Naive thymus-derived CD4-positive, alpha-beta T cell (primary cell): ENCODE measurements around the gene SHROOM4. TPM values are rescaled to one million over a fixed set of nuclear protein-coding genes. Genes with fewer than 3 reads are reported as not detected.
A peak's percentile ranks its signal among the peaks of the same experiment; 100 is the strongest.

Source experiments
- ATAC-seq: fragments of 150-1000 bp; cut with Tn5 transposase; 2 replicates; pipeline ENCODE4 v1.10.0; 2021; ENCODE audit warnings: mild to moderate bottlenecking, moderate library complexity
- CTCF ChIA-PET: fragments of 350-600 bp; sonication (Branson Sonifier 250); formaldehyde crosslinking; loops from one replicate; lab custom pipeline; 2021; ENCODE audit warnings: antibody characterized with exemption; lab: Charles Lee
- POLR2A ChIA-PET: fragments of 350-600 bp; sonication (Branson Sonifier 250); formaldehyde crosslinking; loops from one replicate; lab custom pipeline; 2021; ENCODE audit warnings: antibody characterized with exemption, inconsistent platforms; lab: Charles Lee
- DNase-seq, 9 donors: peaks; one replicate each; pipeline versions ENCODE4 v3.0.0 to v3.0.0-alpha.2; 2020 to 2022; ENCODE audit warnings: mixed read lengths in 1 of 9
- H3K27ac ChIP-seq: one replicate; pipeline ENCODE4 v1.7.0; 2013; ENCODE audit warnings: mild to moderate bottlenecking, low read depth, low read length, moderate library complexity
- H3K27me3 ChIP-seq, 2 donors: one replicate each; pipeline ENCODE4 v1.7.0; 2013; ENCODE audit warnings: low read length in 2 of 2, mild to moderate bottlenecking in 2 of 2, moderate library complexity in 2 of 2; ENCODE audit not compliant: control insufficient read depth in 2 of 2, insufficient read depth in 2 of 2
- H3K36me3 ChIP-seq, 3 experiments: 1 replicate in 2 of 3; 2 replicates in 1 of 3; pipeline ENCODE4 v1.7.0; 2013; ENCODE audit warnings: low read length in 3 of 3, mild to moderate bottlenecking in 3 of 3, moderate library complexity in 1 of 3; ENCODE audit not compliant: insufficient read depth in 3 of 3, control insufficient read depth in 2 of 3
- H3K4me1 ChIP-seq, 2 donors: one replicate each; pipeline ENCODE4 v1.7.0; 2013; ENCODE audit warnings: low read length in 2 of 2, mild to moderate bottlenecking in 2 of 2, moderate library complexity in 1 of 2; ENCODE audit not compliant: control insufficient read depth in 2 of 2, insufficient read depth in 2 of 2
- H3K4me3 ChIP-seq: 2 replicates; pipeline ENCODE4 v1.7.0; 2013; ENCODE audit warnings: mild to moderate bottlenecking, low read length
- H3K9me3 ChIP-seq, 3 experiments: 1 replicate in 2 of 3; 2 replicates in 1 of 3; pipeline ENCODE4 v1.7.0; 2013; ENCODE audit warnings: low read length in 3 of 3; ENCODE audit not compliant: control insufficient read depth in 2 of 3
- H3K27ac Mint-ChIP-seq, 9 donors: one replicate each; pipeline ENCODE4 v1.8.0; 2020 to 2022; ENCODE audit warnings: mixed read lengths in 9 of 9, mild to moderate bottlenecking in 8 of 9, moderate library complexity in 5 of 9, inconsistent platforms in 2 of 9
- H3K27me3 Mint-ChIP-seq, 5 donors: one replicate each; pipeline ENCODE4 v1.8.0; 2021 to 2022; ENCODE audit warnings: mixed read lengths in 5 of 5, mild to moderate bottlenecking in 1 of 5
- H3K36me3 Mint-ChIP-seq, 5 donors: one replicate each; pipeline ENCODE4 v1.8.0; 2020 to 2022; ENCODE audit warnings: mixed read lengths in 5 of 5, mild to moderate bottlenecking in 3 of 5, inconsistent platforms in 1 of 5
- H3K4me1 Mint-ChIP-seq, 7 donors: one replicate each; pipeline ENCODE4 v1.8.0; 2020 to 2022; ENCODE audit warnings: mixed read lengths in 7 of 7, mild to moderate bottlenecking in 3 of 7, inconsistent platforms in 1 of 7
- H3K4me3 Mint-ChIP-seq, 10 donors: one replicate each; pipeline ENCODE4 v1.8.0; 2020 to 2022; ENCODE audit warnings: mild to moderate bottlenecking in 10 of 10, mixed read lengths in 10 of 10, moderate library complexity in 6 of 10, inconsistent platforms in 2 of 10
- H3K9me3 Mint-ChIP-seq, 11 donors: one replicate each; pipeline ENCODE4 v1.8.0; 2020 to 2022; ENCODE audit warnings: mixed read lengths in 11 of 11, mild to moderate bottlenecking in 4 of 11, inconsistent platforms in 1 of 11, moderate library complexity in 1 of 11
- intact Hi-C, 2 donors: fragments of 100-400 bp; cut with micrococcal nuclease; formaldehyde crosslinking; loops; one replicate each; pipeline ENCODE4 v1.15.1; 2023
- polyA plus RNA-seq, 2 donors: library from polyadenylated mRNA; unstranded; fragments of 300-500 nt; fragmentation: Illumina TruSeq; gene quantifications; one replicate each; pipeline ENCODE4 v1.2.3, GENCODE V29; 2021
- total RNA-seq, 6 experiments: library from RNA in 5 of 6; stranded (reverse) in 5 of 6; gene quantifications; 1 replicate in 5 of 6; 2 replicates in 1 of 6; pipeline ENCODE4 v1.2.3 and lab custom pipeline; 2021 to 2026

The SHROOM4 gene
- total and polyA plus RNA-seq, 7 experiments from 2014 or later: 0.05 TPM; not detected in 6

DNA sequence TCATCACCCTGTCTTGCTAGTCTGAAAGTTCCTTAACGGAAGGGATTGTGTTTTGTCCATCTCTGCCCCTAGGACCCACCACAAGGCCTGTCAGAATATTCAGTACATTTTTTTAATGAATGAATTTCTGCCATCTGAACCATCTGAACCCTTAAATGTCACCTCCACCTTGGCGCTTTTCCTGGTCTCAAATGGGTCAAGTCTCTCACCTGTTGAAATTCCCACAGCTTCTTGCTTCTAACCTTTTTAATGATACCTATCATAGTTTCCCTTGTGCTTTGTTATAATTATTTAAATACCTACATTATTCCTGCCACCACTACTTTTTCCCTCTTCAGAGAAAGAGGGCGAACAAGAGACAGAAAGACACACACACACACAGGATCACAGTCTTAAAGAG lies 48.0 kb downstream of the SHROOM4 start:
- Histone ChIP-seq H3K9me3 (no peaks in the 10 kb centered on the region), H3K36me3 (no peaks in the 10 kb centered on the region), H3K4me1 (no peaks in the 10 kb centered on the region), H3K4me3 (no peak overlapping the region), H3K27me3 (no peaks in the 10 kb centered on the region), H3K27ac (no peak overlapping the region)
- ATAC-seq (no peak), DNase-seq (no peak)
- ChIA-PET POLR2A (no interaction called here), CTCF (no interaction called here)
- H3K27ac Mint-ChIP-seq: peak overlapping the region in 1 of 9 donors; percentile 39
- H3K4me1 Mint-ChIP-seq: no peaks in the 10 kb centered on the region
- H3K36me3 Mint-ChIP-seq: no peaks in the 10 kb centered on the region
- H3K4me3 Mint-ChIP-seq: no peak overlapping the region
- peaks cover 0 to 11% (median 0%) of the 10 kb centered on the region in 5 donors for H3K27me3 Mint-ChIP-seq
- H3K9me3 Mint-ChIP-seq: no peaks in the 10 kb centered on the region
- intact Hi-C loops: no loop called here

DNA sequence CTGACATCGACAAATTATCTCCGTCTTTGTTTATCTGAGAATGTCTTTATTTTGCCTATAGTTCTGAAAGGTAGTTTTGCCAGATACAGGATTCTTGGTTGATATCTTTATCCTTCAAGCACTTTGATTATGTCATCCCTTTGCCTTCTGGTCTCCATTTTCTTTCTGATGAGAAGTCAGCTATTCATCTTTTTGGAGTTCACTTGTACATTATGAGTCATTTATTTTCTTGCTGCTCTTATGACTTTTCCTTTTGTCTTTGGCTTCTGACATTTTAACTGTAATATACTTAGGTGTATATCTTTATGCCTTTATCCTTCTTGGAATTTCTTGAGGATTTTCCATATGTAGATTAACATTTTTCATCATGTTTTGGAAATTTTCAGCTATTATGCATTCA lies 51.4 kb downstream of the SHROOM4 start:
- Mint-ChIP-seq H3K27ac (no peak overlapping the region), H3K27me3 (peaks cover 0 to 11% (median 2%) of the 10 kb centered on the region in 5 donors), H3K36me3 (no peaks in the 10 kb centered on the region), H3K4me1 (no peaks in the 10 kb centered on the region), H3K4me3 (no peak overlapping the region), H3K9me3 (no peaks in the 10 kb centered on the region)
- no peaks in the 10 kb centered on the region for H3K27me3 ChIP-seq
- no peaks in the 10 kb centered on the region for H3K36me3 ChIP-seq
- DNase-seq: no peak
- CTCF ChIA-PET: no interaction called here
- H3K27ac ChIP-seq: no peak overlapping the region
- no peaks in the 10 kb centered on the region for H3K9me3 ChIP-seq
- intact Hi-C loops: no loop called here
- POLR2A ChIA-PET: no interaction called here
- H3K4me3 ChIP-seq: no peak overlapping the region
- ATAC-seq: no peak
- no peaks in the 10 kb centered on the region for H3K4me1 ChIP-seq

DNA sequence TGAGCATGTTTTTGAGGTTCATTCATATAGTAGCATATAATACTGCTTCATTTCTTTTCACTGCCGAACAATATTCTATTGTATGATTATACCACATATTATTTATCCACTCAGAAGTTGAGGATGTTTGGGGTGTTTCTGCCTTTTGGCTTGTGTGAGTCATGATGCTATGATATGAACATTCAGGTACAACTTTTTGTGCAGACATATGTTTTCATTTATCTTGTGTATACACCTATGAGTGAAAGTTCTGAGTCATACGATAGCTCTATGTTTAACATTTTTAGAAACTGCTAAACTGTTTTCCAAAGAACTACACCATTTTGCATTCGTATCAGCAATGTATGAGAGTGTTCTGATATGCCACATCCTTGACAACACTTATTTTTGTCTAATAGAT lies 57.7 kb downstream of the SHROOM4 start:
- no peaks in the 10 kb centered on the region for H3K36me3 Mint-ChIP-seq
- peaks cover 0 to 4% (median 0%) of the 10 kb centered on the region in 5 donors for H3K27me3 Mint-ChIP-seq
- DNase-seq (no peak), ATAC-seq (no peak)
- no peak overlapping the region for H3K4me3 Mint-ChIP-seq
- Histone ChIP-seq H3K36me3 (no peaks in the 10 kb centered on the region), H3K9me3 (no peaks in the 10 kb centered on the region), H3K27ac (no peak overlapping the region), H3K4me1 (no peaks in the 10 kb centered on the region), H3K4me3 (no peak overlapping the region), H3K27me3 (no peaks in the 10 kb centered on the region)
- no peaks in the 10 kb centered on the region for H3K4me1 Mint-ChIP-seq
- no peak overlapping the region for H3K27ac Mint-ChIP-seq
- POLR2A ChIA-PET: no interaction called here
- CTCF ChIA-PET: no interaction called here
- intact Hi-C loops: no loop called here
- H3K9me3 Mint-ChIP-seq: no peaks in the 10 kb centered on the region

DNA sequence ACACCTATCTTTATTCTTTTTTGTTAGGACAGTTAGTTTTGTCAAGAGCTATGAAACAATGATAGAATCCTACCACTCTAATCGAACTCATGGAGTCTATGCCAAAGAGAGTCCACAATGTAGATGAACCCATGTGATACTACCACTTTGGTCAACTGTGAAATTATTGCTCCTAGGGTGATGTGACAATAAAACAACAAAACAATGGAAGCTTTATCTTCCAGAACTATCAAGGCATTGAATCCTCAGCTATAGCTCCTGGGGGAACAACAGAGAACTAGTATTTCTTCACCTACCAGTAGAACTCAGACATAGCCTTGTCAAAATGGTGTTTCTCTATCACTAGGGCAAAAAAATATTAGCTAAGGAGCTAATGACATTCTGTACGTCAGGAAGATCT lies 62.9 kb downstream of the SHROOM4 start:
- no peak overlapping the region for H3K27ac ChIP-seq
- no peak overlapping the region for H3K27ac Mint-ChIP-seq
- no peaks in the 10 kb centered on the region for H3K36me3 Mint-ChIP-seq
- H3K36me3 ChIP-seq: no peaks in the 10 kb centered on the region
- no peaks in the 10 kb centered on the region for H3K27me3 ChIP-seq
- intact Hi-C loops: no loop called here
- no peak overlapping the region for H3K4me3 ChIP-seq
- no peaks in the 10 kb centered on the region for H3K9me3 ChIP-seq
- no peak overlapping the region for H3K4me3 Mint-ChIP-seq
- peaks cover 0 to 16% (median 0%) of the 10 kb centered on the region in 5 donors for H3K27me3 Mint-ChIP-seq
- ChIA-PET POLR2A (no interaction called here), CTCF (no interaction called here)
- ATAC-seq: no peak
- no peaks in the 10 kb centered on the region for H3K4me1 ChIP-seq
- H3K9me3 Mint-ChIP-seq: no peaks in the 10 kb centered on the region
- DNase-seq: no peak
- no peaks in the 10 kb centered on the region for H3K4me1 Mint-ChIP-seq

DNA sequence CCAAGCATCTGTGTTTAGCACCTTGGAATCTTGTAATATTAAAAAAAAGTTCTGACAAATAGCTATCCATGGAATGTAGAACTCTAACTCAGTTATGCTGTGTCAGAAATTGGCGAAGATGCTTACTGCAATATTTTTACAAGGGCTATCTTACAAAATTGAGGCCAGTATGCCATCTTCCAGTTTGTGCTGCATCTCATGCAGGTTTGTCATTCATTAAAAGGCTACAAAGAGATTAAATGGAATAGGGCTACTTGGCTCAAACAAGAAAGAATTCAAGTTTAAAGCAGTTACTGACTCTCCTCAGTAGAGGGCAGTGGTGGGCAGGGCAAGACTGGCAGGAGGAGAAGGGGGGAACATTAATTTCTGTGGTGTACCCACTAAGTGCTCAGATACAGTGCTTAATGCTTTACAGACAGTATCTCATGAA lies 66.5 kb downstream of the SHROOM4 start:
- POLR2A ChIA-PET: no interaction called here

DNA sequence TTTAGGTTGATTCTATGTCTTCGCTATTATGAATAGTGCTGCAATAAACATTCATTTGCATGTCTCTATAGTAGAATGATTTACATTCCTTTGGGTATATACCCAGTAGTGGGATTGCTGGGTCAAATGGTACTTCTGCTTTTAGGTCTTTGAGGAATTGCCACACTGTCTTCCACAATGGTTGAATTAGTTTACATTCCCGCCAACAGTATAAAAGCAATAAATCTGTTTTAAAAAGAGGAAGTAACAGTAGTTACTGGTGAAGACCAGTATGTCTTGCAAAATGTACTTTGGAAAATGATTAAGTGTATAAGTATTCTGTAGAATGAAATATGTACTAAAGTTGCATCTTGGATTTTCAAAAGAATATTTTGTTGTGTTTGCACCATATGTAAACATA lies 77.3 kb downstream of the SHROOM4 start:
- Mint-ChIP-seq H3K4me3 (no peak overlapping the region), H3K9me3 (peaks cover 0 to 2% (median 0%) of the 10 kb centered on the region in 11 donors), H3K4me1 (no peaks in the 10 kb centered on the region), H3K27ac (no peak overlapping the region), H3K36me3 (no peaks in the 10 kb centered on the region), H3K27me3 (peaks cover 0 to 15% (median 8%) of the 10 kb centered on the region in 5 donors)
- ChIA-PET POLR2A (no interaction called here), CTCF (no interaction called here)
- ATAC-seq: no peak
- no peaks in the 10 kb centered on the region for H3K36me3 ChIP-seq
- no peak for DNase-seq
- H3K4me1 ChIP-seq: no peaks in the 10 kb centered on the region
- intact Hi-C loops: no loop called here
- H3K27me3 ChIP-seq: no peaks in the 10 kb centered on the region
- no peak overlapping the region for H3K4me3 ChIP-seq
- no peak overlapping the region for H3K27ac ChIP-seq
- no peaks in the 10 kb centered on the region for H3K9me3 ChIP-seq

More for the DNA sequence above, 66.5 kb downstream of the SHROOM4 start:
- Histone ChIP-seq H3K4me1 (no peaks in the 10 kb centered on the region), H3K27me3 (no peaks in the 10 kb centered on the region), H3K27ac (no peak overlapping the region), H3K4me3 (no peak overlapping the region), H3K9me3 (no peaks in the 10 kb centered on the region), H3K36me3 (no peaks in the 10 kb centered on the region)
- H3K36me3 Mint-ChIP-seq: no peaks in the 10 kb centered on the region
- peaks cover 3 to 18% (median 12%) of the 10 kb centered on the region in 5 donors for H3K27me3 Mint-ChIP-seq
- intact Hi-C loops: loop anchor here in 1 of 2 donors (5.0 kb wide), 1 partner anchor 240 kb away; no protein-coding TSS in a partner anchor
- H3K4me3 Mint-ChIP-seq: no peak overlapping the region
- DNase-seq (peak in 2 of 9 donors; percentile 0 to 3), ATAC-seq (no peak)
- H3K9me3 Mint-ChIP-seq: no peaks in the 10 kb centered on the region
- no peaks in the 10 kb centered on the region for H3K4me1 Mint-ChIP-seq
- CTCF ChIA-PET: interaction anchor here (0.6 kb wide), 1 partner anchor 443 kb away, joined by 3 read pairs; no protein-coding TSS in a partner anchor
- H3K27ac Mint-ChIP-seq: no peak overlapping the region

DNA sequence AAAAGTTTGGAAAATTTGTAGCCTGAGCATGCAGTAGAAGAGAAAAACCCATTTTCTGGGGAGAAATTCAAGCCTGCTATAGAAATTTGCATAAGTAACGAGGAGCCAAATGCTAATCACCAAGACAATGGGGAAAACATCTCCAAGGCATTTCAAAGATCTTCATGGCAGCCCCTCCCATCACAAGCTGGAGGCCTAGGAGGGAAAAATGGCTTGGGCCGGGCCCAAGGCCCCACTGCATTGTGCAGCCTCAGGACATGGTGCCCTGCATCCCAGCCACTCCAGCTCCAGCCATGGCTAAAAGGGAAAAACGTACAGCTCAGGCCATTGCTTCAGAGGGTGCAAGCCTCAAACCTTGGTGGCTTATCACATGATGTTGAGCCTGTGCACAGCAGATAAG lies 87.7 kb downstream of the SHROOM4 start:
- Histone ChIP-seq H3K4me3 (no peak overlapping the region), H3K27me3 (no peaks in the 10 kb centered on the region), H3K9me3 (no peaks in the 10 kb centered on the region), H3K36me3 (no peaks in the 10 kb centered on the region), H3K4me1 (no peaks in the 10 kb centered on the region), H3K27ac (no peak overlapping the region)
- no peaks in the 10 kb centered on the region for H3K9me3 Mint-ChIP-seq
- H3K4me1 Mint-ChIP-seq: no peaks in the 10 kb centered on the region
- no peaks in the 10 kb centered on the region for H3K36me3 Mint-ChIP-seq
- ChIA-PET CTCF (no interaction called here), POLR2A (no interaction called here)
- no peak overlapping the region for H3K27ac Mint-ChIP-seq
- H3K27me3 Mint-ChIP-seq: peaks cover 0 to 14% (median 3%) of the 10 kb centered on the region in 5 donors
- intact Hi-C loops: no loop called here
- ATAC-seq (no peak), DNase-seq (no peak)
- no peak overlapping the region for H3K4me3 Mint-ChIP-seq
